WTC11 (cell line): ENCODE results near the gene U2AF1L4.
A peak's percentile ranks its signal among the peaks of the same experiment; 100 is the strongest.

Experiments
- ATF2 ChIP-seq: sonication (generic); formaldehyde crosslinking; IDR thresholded peaks from 2 replicates; pipeline ENCODE4 v1.8.1; 2022; ENCODE audit warnings: low read depth, missing genetic modification reagents, borderline replicate concordance
- ESRRA ChIP-seq: sonication (generic); formaldehyde crosslinking; IDR thresholded peaks from 2 replicates; pipeline ENCODE4 v1.8.1; 2022; ENCODE audit warnings: mild to moderate bottlenecking, missing genetic modification reagents, borderline replicate concordance
- JUN ChIP-seq: sonication (generic); formaldehyde crosslinking; IDR thresholded peaks from 2 replicates; pipeline ENCODE4 v1.8.0; 2023; ENCODE audit warnings: mild to moderate bottlenecking, missing genetic modification reagents
- NR2C2 ChIP-seq: sonication (generic); formaldehyde crosslinking; IDR thresholded peaks from 2 replicates; pipeline ENCODE4 v1.8.0; 2022; ENCODE audit warnings: mild to moderate bottlenecking, missing genetic modification reagents
- PREB ChIP-seq: sonication (generic); formaldehyde crosslinking; IDR thresholded peaks from 2 replicates; pipeline ENCODE4 v1.8.1; 2022; ENCODE audit warnings: mild to moderate bottlenecking, missing genetic modification reagents, moderate library complexity, borderline replicate concordance
- SMAD3 ChIP-seq: sonication (generic); formaldehyde crosslinking; IDR thresholded peaks from 2 replicates; pipeline ENCODE4 v1.8.0; 2022; ENCODE audit warnings: missing genetic modification reagents, mild to moderate bottlenecking, borderline replicate concordance
- TEAD4 ChIP-seq: sonication (generic); formaldehyde crosslinking; IDR thresholded peaks from 2 replicates; pipeline ENCODE4 v1.8.0; 2022; ENCODE audit warnings: mild to moderate bottlenecking, missing genetic modification reagents
- ZNF121 ChIP-seq: sonication (generic); formaldehyde crosslinking; IDR thresholded peaks from 2 replicates; pipeline ENCODE4 v1.8.0; 2023; ENCODE audit warnings: missing genetic modification reagents
- ZNF138 ChIP-seq: sonication (generic); formaldehyde crosslinking; conservative IDR thresholded peaks from 2 replicates; pipeline ENCODE4 v1.8.1; 2022; ENCODE audit warnings: mild to moderate bottlenecking, moderate library complexity, missing genetic modification reagents
- ZNF263 ChIP-seq: sonication (generic); formaldehyde crosslinking; IDR thresholded peaks from 2 replicates; pipeline ENCODE4 v1.8.1; 2022; ENCODE audit warnings: low read depth, mild to moderate bottlenecking, moderate library complexity, missing genetic modification reagents
- ZNF317 ChIP-seq: sonication (generic); formaldehyde crosslinking; IDR thresholded peaks from 2 replicates; pipeline ENCODE4 v1.8.1; 2023; ENCODE audit warnings: low read depth, mild to moderate bottlenecking, moderate library complexity, missing genetic modification reagents, borderline replicate concordance
- TF ChIP-seq, protein P1 (sequence below): fragments of 200-600 bp; IDR thresholded peaks from 2 replicates; pipeline ENCODE4 v1.8.0; 2022; ENCODE audit warnings: antibody characterized with exemption
- TF ChIP-seq, protein P2 (sequence below): sonication (generic); formaldehyde crosslinking; IDR thresholded peaks from 2 replicates; pipeline ENCODE4 v1.8.1; 2023; ENCODE audit warnings: mild to moderate bottlenecking, missing genetic modification reagents, borderline replicate concordance
- TF ChIP-seq, protein P3 (sequence below): sonication (generic); formaldehyde crosslinking; conservative IDR thresholded peaks from 2 replicates; pipeline ENCODE4 v1.8.1; 2023; ENCODE audit warnings: mild to moderate bottlenecking, low read depth, missing genetic modification reagents, moderate library complexity

DNA sequence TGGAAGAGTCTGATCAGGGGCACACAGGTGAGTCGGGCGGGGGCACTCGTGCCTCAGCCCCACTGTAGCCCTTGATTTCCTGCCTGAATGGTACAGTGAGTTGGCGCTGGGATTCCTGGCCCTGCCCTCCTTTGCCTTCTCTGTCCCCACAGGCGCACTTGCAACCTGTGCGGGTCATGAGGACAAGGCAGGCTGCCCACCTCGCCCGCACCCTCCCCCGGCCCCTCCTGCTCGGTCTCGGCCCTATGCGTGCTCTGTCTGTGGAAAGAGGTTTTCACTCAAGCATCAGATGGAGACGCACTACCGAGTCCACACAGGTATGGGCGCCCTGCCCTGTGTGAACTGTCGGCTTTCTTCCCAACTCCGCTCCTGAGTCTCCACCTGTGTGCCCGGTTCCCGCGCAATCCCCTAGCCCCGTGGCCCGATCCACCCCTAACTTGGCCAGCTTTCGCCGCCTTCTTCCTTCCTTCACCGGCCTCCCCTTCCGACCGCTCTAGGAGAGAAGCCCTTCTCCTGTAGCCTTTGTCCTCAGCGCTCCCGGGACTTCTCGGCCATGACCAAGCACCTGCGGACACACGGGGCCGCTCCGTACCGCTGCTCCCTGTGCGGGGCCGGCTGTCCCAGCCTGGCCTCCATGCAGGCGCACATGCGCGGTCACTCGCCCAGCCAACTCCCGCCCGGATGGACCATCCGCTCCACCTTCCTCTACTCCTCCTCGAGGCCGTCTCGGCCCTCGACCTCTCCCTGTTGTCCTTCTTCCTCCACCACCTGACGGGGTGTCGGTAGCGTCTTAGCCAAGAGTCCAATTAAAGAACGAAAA, 29.0 kb downstream of the U2AF1L4 start:
- TF ChIP-seq ATF2, result no peak
- TF ChIP-seq ZNF317 (CRISPR knock-in tag), result no peak
- TF ChIP-seq, protein P1, sequence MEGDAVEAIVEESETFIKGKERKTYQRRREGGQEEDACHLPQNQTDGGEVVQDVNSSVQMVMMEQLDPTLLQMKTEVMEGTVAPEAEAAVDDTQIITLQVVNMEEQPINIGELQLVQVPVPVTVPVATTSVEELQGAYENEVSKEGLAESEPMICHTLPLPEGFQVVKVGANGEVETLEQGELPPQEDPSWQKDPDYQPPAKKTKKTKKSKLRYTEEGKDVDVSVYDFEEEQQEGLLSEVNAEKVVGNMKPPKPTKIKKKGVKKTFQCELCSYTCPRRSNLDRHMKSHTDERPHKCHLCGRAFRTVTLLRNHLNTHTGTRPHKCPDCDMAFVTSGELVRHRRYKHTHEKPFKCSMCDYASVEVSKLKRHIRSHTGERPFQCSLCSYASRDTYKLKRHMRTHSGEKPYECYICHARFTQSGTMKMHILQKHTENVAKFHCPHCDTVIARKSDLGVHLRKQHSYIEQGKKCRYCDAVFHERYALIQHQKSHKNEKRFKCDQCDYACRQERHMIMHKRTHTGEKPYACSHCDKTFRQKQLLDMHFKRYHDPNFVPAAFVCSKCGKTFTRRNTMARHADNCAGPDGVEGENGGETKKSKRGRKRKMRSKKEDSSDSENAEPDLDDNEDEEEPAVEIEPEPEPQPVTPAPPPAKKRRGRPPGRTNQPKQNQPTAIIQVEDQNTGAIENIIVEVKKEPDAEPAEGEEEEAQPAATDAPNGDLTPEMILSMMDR, result no peak
- TF ChIP-seq ESRRA, result no peak
- peak; percentile 56; the same call in 1 of the 2 replicates for TF ChIP-seq SMAD3 (CRISPR knock-in tag)
- no peak for TF ChIP-seq ZNF138 (CRISPR knock-in tag)
- no peak for TF ChIP-seq TEAD4 (CRISPR knock-in tag)
- no peak for TF ChIP-seq JUN
- TF ChIP-seq, protein P2, sequence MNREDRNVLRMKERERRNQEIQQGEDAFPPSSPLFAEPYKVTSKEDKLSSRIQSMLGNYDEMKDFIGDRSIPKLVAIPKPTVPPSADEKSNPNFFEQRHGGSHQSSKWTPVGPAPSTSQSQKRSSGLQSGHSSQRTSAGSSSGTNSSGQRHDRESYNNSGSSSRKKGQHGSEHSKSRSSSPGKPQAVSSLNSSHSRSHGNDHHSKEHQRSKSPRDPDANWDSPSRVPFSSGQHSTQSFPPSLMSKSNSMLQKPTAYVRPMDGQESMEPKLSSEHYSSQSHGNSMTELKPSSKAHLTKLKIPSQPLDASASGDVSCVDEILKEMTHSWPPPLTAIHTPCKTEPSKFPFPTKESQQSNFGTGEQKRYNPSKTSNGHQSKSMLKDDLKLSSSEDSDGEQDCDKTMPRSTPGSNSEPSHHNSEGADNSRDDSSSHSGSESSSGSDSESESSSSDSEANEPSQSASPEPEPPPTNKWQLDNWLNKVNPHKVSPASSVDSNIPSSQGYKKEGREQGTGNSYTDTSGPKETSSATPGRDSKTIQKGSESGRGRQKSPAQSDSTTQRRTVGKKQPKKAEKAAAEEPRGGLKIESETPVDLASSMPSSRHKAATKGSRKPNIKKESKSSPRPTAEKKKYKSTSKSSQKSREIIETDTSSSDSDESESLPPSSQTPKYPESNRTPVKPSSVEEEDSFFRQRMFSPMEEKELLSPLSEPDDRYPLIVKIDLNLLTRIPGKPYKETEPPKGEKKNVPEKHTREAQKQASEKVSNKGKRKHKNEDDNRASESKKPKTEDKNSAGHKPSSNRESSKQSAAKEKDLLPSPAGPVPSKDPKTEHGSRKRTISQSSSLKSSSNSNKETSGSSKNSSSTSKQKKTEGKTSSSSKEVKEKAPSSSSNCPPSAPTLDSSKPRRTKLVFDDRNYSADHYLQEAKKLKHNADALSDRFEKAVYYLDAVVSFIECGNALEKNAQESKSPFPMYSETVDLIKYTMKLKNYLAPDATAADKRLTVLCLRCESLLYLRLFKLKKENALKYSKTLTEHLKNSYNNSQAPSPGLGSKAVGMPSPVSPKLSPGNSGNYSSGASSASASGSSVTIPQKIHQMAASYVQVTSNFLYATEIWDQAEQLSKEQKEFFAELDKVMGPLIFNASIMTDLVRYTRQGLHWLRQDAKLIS (CRISPR knock-in tag), result no peak
- TF ChIP-seq ZNF263 (CRISPR knock-in tag), result no peak; the same call in 1 of the 2 replicates
- TF ChIP-seq, protein P3, sequence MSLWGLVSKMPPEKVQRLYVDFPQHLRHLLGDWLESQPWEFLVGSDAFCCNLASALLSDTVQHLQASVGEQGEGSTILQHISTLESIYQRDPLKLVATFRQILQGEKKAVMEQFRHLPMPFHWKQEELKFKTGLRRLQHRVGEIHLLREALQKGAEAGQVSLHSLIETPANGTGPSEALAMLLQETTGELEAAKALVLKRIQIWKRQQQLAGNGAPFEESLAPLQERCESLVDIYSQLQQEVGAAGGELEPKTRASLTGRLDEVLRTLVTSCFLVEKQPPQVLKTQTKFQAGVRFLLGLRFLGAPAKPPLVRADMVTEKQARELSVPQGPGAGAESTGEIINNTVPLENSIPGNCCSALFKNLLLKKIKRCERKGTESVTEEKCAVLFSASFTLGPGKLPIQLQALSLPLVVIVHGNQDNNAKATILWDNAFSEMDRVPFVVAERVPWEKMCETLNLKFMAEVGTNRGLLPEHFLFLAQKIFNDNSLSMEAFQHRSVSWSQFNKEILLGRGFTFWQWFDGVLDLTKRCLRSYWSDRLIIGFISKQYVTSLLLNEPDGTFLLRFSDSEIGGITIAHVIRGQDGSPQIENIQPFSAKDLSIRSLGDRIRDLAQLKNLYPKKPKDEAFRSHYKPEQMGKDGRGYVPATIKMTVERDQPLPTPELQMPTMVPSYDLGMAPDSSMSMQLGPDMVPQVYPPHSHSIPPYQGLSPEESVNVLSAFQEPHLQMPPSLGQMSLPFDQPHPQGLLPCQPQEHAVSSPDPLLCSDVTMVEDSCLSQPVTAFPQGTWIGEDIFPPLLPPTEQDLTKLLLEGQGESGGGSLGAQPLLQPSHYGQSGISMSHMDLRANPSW (CRISPR knock-in tag), result no peak
- TF ChIP-seq NR2C2, result no peak
- TF ChIP-seq PREB, result no peak
- TF ChIP-seq ZNF121 (CRISPR knock-in tag), result no peak
